NT2/D1 (cell line): ENCODE data around the gene GAS7.

Experiments used
- YY1 ChIP-seq: IDR thresholded peaks from 2 replicates; pipeline ENCODE4 v1.6.1; 2011; ENCODE audit not compliant: insufficient read length, insufficient read depth
- ZNF274 ChIP-seq: IDR thresholded peaks from 2 replicates; pipeline ENCODE4 v1.6.1; 2011; ENCODE audit warnings: mild to moderate bottlenecking, low read depth, low read length

GRCh38 chr17:10118788-10119130 lies 79.6 kb downstream of the GAS7 start:
- no peak for TF ChIP-seq YY1
- TF ChIP-seq ZNF274: no peak
